Peyer's patch (tissue), 4 donors: ENCODE measurements around the gene MNAT1. TPM values are rescaled to one million over a fixed set of nuclear protein-coding genes. Genes with fewer than 3 reads are reported as not detected.

Experiments
- DNase-seq, 3 donors: peaks; one replicate each; pipeline ENCODE4 v3.0.0-alpha.2; 2017 to 2019
- H3K27ac ChIP-seq, 4 donors: fragments of 200-600 bp; sonication (generic); one replicate each; pipeline ENCODE4 v1.5.1; 2016 to 2019
- H3K27me3 ChIP-seq, 2 donors: fragments of 200-600 bp; sonication (generic); one replicate each; pipeline ENCODE4 v1.5.1; 2019
- H3K36me3 ChIP-seq, 3 donors: fragments of 200-600 bp; sonication (generic); one replicate each; pipeline ENCODE4 v1.5.1; 2016 to 2019
- H3K4me1 ChIP-seq, 4 donors: fragments of 200-600 bp; sonication (generic); one replicate each; pipeline ENCODE4 v1.5.1; 2016 to 2019
- H3K4me3 ChIP-seq, 4 donors: fragments of 200-600 bp; sonication (generic); 1 replicate in 3 of 4; 2 replicates in 1 of 4; pipeline ENCODE4 v1.5.1; 2016 to 2019; ENCODE audit warnings: mild to moderate bottlenecking in 1 of 4
- H3K9me3 ChIP-seq, 4 donors: fragments of 200-600 bp; sonication (generic); one replicate each; pipeline ENCODE4 v1.5.1; 2016 to 2019; ENCODE audit warnings: mild to moderate bottlenecking in 1 of 4
- CTCF ChIP-seq, 6 experiments: fragments of 450-650 bp in 4 of 6; fragments of 200-600 bp in 2 of 6; sonication (generic) in 1 of 6; IDR thresholded peaks; one replicate each; pipeline ENCODE4 v1.5.1; 2017 to 2019; ENCODE audit warnings: antibody characterized with exemption in 6 of 6, mild to moderate bottlenecking in 3 of 6, moderate library complexity in 1 of 6
- POLR2A ChIP-seq, 2 donors: fragments of 450-650 bp; IDR thresholded peaks; one replicate each; pipeline ENCODE4 v1.5.1; 2017; ENCODE audit warnings: antibody characterized with exemption in 2 of 2, mild to moderate bottlenecking in 2 of 2, moderate library complexity in 2 of 2
- total RNA-seq, 4 donors: library from RNA; depleted of rRNA; stranded (reverse); fragments of >200 nt; gene quantifications; one replicate each; pipeline ENCODE4 v1.1.0, GENCODE V29; 2016

The MNAT1 gene
- total RNA-seq, 4 donors from 2014 or later = 7.5 to 66.8 (median 17.2) TPM

- TF ChIP-seq POLR2A (IDR thresholded peaks at IDR 0.05) = no peak
- no peak for TF ChIP-seq CTCF (IDR thresholded peaks at IDR 0.05)
- no peaks in the 10 kb centered on the region for H3K4me1 ChIP-seq
- DNase-seq = peak in 1 of 3 donors; percentile 20
- no peaks in the 10 kb centered on the region for H3K27me3 ChIP-seq
- H3K36me3 ChIP-seq = peaks cover 0 to 10% (median 0%) of the 10 kb centered on the region in 3 donors
- no peak overlapping the region for H3K27ac ChIP-seq
- H3K4me3 ChIP-seq = no peak overlapping the region
- H3K9me3 ChIP-seq = no peaks in the 10 kb centered on the region
Measured at GRCh38 chr14:60812987-60813386, 78.4 kb downstream of the MNAT1 start.

- Histone ChIP-seq H3K27ac (no peak overlapping the region), H3K27me3 (no peaks in the 10 kb centered on the region), H3K4me1 (no peaks in the 10 kb centered on the region), H3K36me3 (peaks cover 0 to 10% (median 0%) of the 10 kb centered on the region in 3 donors), H3K9me3 (no peaks in the 10 kb centered on the region), H3K4me3 (no peak overlapping the region)
- TF ChIP-seq POLR2A (IDR thresholded peaks at IDR 0.05) = no peak
- no peak for TF ChIP-seq CTCF (IDR thresholded peaks at IDR 0.05)
- no peak for DNase-seq
Measured at GRCh38 chr14:60815371-60815770, 80.8 kb downstream of the MNAT1 start.

- TF ChIP-seq POLR2A (IDR thresholded peaks at IDR 0.05) (no peak), CTCF (IDR thresholded peaks at IDR 0.05) (no peak)
- DNase-seq = no peak
- H3K27ac ChIP-seq = no peak overlapping the region
Measured at GRCh38 chr14:60817113-60817512, 82.6 kb downstream of the MNAT1 start.

GRCh38 chr14:60819575-60819974 lies 85.0 kb downstream of the MNAT1 start:
- DNase-seq = no peak
- H3K4me1 ChIP-seq = no peaks in the 10 kb centered on the region
- no peaks in the 10 kb centered on the region for H3K9me3 ChIP-seq
- no peak overlapping the region for H3K27ac ChIP-seq
- H3K36me3 ChIP-seq = no peaks in the 10 kb centered on the region
- no peak for TF ChIP-seq POLR2A (IDR thresholded peaks at IDR 0.05)
- TF ChIP-seq CTCF (IDR thresholded peaks at IDR 0.05) = no peak
- no peak overlapping the region for H3K4me3 ChIP-seq
- no peaks in the 10 kb centered on the region for H3K27me3 ChIP-seq

More at GRCh38 chr14:60817113-60817512, 82.6 kb downstream of the MNAT1 start:
- Histone ChIP-seq H3K4me1 (no peaks in the 10 kb centered on the region), H3K4me3 (no peak overlapping the region), H3K9me3 (no peaks in the 10 kb centered on the region), H3K27me3 (no peaks in the 10 kb centered on the region), H3K36me3 (peaks cover 0 to 10% (median 0%) of the 10 kb centered on the region in 3 donors)

GRCh38 chr14:60838601-60839000 lies 104.0 kb downstream of the MNAT1 start:
- TF ChIP-seq CTCF (IDR thresholded peaks at IDR 0.05) = no peak
- DNase-seq = peak in 1 of 3 donors; percentile 30
- Histone ChIP-seq H3K36me3 (peaks cover 0 to 13% (median 0%) of the 10 kb centered on the region in 3 donors), H3K9me3 (no peaks in the 10 kb centered on the region), H3K4me3 (no peak overlapping the region), H3K27me3 (no peaks in the 10 kb centered on the region), H3K27ac (no peak overlapping the region), H3K4me1 (no peaks in the 10 kb centered on the region)

GRCh38 chr14:60839057-60839456 lies 104.5 kb downstream of the MNAT1 start:
- no peak for TF ChIP-seq POLR2A (IDR thresholded peaks at IDR 0.05)
- no peak for TF ChIP-seq CTCF (IDR thresholded peaks at IDR 0.05)

More at GRCh38 chr14:60839057-60839456, 104.5 kb downstream of the MNAT1 start:
- Histone ChIP-seq H3K36me3 (peaks cover 0 to 13% (median 0%) of the 10 kb centered on the region in 3 donors), H3K27me3 (no peaks in the 10 kb centered on the region), H3K4me3 (no peak overlapping the region), H3K27ac (no peak overlapping the region), H3K4me1 (no peaks in the 10 kb centered on the region), H3K9me3 (no peaks in the 10 kb centered on the region)
- DNase-seq = no peak
